ENCODE data around the gene CIPC.

Gene CIPC

DNA sequence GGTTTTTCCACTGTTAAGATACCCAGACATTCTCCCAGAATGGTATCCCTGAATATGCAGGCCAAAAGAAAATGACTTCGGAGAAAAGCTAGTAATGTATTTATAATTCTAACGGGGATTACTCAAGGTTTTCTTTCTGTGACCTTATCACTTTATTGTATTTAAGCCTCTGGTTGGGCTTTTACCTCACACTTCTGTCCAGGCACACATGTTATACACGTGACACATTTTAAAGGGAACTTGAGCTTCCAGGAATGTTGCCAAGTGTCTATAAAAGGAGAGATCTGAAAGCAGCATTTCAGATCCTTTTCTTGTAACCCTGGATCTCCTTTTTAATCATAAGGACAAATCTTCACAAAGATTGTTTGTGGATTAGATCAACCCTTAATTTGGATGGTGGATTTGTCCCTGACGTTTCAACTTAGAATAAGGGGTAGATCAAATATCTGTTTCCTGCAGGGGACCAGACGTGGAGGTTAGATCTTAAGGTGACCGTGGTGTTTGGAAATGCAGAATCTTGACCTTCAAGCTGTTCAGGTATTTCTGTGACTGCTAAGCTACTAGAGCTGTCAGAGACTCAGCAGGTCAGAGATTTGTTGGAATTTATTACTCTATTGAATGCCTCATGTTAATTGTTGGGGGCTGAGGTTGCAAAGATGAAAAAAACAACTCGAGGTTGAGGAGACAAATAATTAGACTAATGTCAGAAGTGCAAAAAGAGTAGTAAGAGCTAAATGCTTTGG, 1.5 kb downstream of the CIPC start:
- in situ Hi-C loops (cut with MboI; ENCODE audit: low sequenced_read_pairs), result no loop called here

DNA sequence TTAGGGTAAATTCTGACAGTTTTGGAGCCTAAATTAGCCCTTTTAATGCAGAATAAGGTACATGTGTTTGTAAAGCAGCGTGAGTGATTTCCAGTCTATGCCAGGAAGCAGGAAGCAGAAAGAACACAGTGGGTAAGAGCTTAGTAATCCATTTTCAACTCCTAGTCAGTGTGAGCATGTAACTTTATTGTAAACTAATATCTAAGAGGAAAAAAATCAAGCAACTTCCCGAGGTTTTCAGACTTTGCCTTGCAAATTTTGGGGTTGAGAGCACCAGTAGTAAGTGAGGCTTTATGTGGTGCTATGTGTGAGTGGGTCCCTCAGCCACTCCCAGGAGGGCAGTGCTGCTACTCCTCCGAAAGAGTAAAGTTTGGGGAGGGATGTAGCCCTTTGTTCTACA, 2.9 kb downstream of the CIPC start:
- in situ Hi-C loops (cut with MboI; ENCODE audit: low sequenced_read_pairs), result no loop called here

DNA sequence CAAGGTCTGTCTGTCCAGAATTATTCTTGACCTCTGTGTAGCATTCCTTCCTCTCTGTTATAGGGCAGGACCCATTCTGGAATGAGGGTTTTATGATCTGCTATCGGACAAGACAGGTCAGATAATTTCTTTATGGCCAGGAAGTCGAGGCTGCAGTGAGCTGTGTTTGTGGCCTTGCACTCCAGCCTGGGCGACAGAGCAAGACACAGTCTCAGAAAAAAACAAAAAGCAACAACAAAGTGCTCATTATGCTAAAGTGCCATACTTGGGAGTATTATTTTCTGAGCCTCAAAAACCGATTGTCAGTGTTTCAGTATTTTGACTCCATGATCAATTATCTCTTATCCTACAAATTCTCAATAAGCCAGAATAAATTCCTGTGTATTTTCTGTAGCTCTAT, 4.1 kb downstream of the CIPC start:
- in situ Hi-C loops (cut with MboI; ENCODE audit: low sequenced_read_pairs), result no loop called here

DNA sequence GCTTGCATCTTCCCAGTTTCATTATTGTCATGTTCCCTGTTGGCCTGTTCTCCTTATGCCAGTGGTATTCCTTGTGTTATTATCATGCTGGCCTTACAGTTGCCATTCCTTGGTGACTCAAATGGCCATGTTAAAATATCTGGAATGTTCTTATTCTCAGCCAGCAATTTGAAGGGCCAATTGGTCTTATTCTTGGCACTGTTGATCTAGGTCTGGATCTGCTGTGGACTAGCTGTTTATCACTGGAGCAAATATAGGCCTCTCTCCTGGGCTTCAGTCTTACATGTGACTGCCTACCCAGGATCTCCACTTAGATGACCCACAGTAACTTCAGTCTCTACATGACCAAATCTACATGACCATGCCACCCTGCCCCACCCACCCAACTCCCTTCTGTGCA, 5.4 kb downstream of the CIPC start:
- in situ Hi-C loops (cut with MboI; ENCODE audit: low sequenced_read_pairs), result no loop called here

DNA sequence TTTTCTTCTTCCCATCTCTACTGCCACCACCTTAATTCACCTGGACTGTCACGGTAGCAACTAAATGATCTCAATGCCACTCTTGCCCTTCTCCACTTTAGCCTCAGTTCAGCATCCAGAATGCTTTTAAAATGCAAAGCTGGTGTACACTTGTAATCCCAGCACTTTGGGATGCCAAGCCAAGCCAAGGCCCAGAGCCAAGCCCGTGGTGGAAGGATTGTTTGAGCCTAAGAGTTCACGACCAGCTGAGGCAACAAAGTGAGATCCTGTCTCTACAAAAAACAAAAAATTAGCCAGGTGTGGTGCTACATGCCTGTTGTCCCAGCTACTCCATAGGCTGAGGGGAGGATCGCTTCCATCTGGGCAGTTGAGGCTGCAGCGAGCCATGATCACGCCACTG, 5.9 kb downstream of the CIPC start:
- in situ Hi-C loops (cut with MboI; ENCODE audit: low sequenced_read_pairs), result no loop called here

DNA sequence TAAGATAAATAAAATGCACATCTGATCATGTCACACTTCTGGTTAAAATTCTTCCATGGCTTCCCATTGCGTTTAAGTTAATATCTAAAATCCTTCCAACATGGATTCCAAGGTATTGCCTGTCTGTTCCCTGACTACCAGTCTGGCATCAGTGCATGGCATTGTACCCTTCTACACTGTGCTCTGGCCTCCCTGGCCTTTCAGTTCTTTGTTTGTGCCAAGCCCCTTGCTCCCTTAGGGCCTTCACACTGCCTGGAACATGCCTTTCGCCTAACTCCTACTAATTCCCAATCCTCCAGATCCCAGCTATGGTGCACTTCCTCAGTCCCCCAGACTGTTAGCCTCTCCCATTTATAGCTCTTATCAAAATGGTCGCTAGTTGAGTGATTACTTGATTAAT, 6.3 kb downstream of the CIPC start:
- in situ Hi-C loops (cut with MboI; ENCODE audit: low sequenced_read_pairs), result no loop called here

DNA sequence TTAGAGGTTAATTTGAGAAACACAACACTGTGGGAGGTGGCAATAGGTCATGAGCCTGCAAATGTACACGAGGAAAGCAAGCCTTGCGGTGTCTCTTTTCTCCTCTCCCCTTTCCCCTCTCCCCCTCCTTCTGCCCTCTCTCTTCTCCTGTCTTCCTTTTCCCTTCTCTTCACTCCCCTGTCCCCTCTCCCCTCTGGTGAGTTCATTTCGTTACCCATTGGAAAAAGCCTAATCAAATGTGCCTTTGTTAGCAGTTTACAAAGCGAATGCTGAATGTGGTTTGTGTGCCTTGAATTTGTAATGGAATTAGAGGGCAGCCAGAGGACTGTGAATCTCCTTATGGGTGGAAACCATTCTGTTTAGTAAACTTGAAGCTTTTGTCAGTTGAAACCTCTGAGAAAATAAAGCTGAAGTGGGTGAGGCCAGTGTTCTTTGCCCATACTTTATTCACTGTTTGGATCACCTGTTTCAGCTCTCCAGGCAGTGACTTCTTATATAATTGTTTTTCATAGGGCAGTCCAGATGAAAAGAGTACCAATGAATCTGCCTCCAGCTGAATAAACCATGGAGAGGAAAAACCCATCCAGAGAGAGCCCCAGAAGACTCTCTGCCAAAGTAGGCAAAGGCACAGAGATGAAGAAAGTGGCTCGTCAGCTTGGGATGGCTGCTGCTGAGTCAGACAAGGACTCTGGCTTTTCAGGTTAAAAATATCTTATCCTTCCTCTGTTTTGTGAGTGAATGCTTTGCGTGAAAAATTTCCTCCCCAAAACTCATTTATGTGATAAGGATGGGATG, 7.3 kb downstream of the CIPC start:
- in situ Hi-C loops (cut with MboI; ENCODE audit: low sequenced_read_pairs), result no loop called here

DNA sequence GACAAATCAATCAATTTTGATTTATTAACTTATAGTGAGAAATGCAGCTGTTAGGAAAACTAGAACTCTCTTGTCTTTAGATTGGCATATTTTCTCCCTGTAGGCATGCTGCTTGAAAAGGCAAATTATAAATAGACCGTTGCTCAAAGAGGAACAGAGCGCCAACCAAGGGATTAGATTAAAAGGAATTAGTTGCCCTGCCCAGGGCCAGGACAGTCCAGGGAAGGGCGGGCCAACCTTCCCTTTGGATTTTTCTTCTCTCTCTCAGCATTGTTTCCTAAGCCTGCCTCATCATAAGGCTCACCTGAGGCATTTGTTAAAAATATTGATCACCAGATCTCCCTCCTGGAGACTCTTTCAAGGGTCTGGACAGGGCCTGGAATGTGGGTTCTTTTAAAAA, 8.6 kb downstream of the CIPC start:
- in situ Hi-C loops (cut with MboI; ENCODE audit: low sequenced_read_pairs), result no loop called here

DNA sequence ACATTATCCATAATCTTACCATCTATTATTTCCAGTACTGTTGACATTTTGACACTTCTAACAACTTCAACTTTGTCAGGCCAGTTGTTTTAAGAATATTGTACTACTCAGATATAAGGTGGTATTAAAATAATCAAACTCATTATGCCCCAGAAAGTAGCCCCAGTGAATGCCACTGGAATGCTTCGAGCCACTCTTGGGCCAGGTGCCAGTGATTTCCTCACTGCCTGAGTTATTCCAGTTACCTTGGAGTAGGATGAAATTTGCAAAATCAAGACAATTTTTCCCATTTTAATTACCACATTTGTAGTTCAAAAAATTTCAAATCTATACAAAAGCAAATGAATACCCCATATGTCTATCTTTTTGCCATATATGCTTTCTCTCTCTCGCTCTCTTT, 9.2 kb downstream of the CIPC start:
- in situ Hi-C loops (cut with MboI; ENCODE audit: low sequenced_read_pairs), result no loop called here

DNA sequence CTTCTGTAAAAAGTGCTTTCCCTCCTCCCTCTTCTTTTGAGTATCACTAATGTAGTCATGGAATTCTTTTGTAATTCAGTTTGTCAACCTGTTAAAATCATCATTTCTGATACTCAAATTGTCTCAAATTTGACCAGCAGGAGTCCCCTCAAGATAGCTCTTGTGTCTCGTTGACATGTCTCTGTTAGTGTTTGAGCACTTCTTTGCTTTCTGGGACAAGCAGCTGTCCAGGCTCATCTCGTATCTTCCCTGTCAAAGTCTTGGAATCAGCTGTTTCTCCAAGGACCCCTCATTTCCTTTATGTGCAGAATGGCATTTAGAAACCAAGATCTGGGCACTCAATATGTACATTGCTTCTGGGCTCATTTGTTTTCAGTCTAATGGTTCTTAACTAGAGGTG, 10.7 kb downstream of the CIPC start:
- in situ Hi-C loops (cut with MboI; ENCODE audit: low sequenced_read_pairs), result no loop called here

DNA sequence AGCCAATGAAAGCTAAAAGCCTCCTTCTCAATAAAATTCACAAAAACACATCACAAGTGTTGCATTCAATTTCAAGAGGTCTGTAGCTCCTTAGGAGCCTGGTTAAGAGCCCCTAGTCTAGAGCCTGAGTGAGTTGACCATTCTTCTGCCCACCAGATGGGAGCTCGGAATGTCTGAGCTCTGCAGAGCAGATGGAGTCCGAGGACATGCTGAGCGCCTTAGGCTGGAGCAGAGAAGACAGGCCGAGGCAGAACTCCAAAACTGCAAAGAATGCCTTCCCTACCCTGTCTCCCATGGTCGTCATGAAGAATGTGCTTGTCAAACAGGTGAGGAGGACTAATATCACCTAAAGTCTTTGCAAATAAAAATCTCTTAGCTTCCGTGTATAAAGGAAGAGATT, 11.6 kb downstream of the CIPC start:
- in situ Hi-C loops (cut with MboI; ENCODE audit: low sequenced_read_pairs), result no loop called here

DNA sequence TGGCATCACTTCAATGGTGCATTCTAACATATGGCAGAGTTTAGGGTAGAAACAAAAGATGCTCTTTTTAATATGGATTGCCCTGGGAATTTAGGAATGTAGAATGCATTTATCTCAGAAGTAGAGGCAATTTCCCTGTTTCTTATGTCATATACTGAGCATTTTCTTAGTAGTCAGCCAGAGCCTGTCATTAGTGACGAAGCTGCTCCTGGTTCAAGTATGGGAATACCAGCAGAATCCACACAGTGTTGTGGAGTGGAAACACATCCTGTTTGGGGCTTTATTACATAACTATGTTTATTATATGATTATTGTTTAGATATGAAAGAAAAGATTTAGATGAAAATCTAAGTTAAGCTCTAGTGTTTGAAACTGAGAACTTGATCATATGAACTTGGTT, 12.2 kb downstream of the CIPC start:
- in situ Hi-C loops (cut with MboI; ENCODE audit: low sequenced_read_pairs), result no loop called here

DNA sequence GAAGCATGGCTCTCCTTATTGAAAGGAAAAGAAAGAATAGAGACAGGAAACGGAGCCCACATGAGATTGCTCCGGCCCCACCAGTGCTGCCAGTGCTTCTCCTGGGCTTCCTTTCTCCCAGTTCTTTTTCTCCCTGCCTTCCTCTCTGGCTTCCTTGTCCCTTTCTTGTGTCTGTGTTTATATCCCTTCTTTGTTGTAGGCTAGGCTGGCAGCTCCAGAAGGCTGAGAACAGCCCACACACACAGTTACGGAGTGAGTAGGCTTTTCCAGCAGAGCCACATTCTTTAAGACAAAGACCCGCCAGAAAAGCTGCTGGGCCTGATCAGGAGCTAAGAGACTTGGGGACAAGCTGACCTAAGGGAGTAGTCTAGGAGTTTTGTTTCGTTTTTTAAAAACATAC, 13.0 kb downstream of the CIPC start:
- in situ Hi-C loops (cut with MboI; ENCODE audit: low sequenced_read_pairs), result no loop called here

DNA sequence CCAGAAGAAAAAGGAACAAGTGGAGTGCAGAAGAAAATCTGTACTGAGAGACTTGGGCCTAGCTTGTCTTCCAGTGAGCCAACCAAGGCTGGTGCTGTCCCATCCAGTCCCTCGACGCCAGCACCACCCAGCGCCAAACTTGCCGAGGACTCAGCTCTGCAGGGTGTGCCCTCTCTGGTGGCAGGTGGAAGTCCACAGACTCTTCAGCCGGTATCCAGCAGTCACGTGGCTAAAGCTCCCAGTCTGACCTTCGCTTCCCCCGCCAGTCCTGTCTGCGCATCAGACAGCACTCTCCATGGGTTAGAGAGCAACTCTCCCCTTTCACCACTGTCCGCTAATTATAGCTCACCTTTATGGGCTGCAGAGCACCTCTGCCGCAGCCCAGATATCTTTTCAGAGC, 15.6 kb downstream of the CIPC start:
- in situ Hi-C loops (cut with MboI; ENCODE audit: low sequenced_read_pairs), result no loop called here

DNA sequence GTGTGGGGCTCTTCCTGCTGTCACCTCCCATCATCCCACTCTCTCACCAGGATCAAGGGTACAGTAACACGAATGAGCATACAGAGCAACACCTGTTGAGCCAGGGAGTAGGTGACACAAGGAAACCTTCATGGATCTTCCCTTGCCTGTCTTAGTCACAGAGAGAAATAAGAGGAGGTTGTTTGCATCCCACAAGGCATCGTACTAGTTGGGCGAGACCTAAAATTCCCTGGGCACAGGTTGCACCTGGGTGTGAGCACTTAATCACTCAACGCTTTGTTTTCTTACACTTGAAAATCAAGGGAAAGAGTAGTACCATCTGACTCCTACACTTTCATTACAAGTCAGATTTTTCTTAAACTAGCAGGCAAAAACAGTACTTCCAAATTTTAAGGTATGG, 16.6 kb downstream of the CIPC start:
- in situ Hi-C loops (cut with MboI; ENCODE audit: low sequenced_read_pairs), result no loop called here

DNA sequence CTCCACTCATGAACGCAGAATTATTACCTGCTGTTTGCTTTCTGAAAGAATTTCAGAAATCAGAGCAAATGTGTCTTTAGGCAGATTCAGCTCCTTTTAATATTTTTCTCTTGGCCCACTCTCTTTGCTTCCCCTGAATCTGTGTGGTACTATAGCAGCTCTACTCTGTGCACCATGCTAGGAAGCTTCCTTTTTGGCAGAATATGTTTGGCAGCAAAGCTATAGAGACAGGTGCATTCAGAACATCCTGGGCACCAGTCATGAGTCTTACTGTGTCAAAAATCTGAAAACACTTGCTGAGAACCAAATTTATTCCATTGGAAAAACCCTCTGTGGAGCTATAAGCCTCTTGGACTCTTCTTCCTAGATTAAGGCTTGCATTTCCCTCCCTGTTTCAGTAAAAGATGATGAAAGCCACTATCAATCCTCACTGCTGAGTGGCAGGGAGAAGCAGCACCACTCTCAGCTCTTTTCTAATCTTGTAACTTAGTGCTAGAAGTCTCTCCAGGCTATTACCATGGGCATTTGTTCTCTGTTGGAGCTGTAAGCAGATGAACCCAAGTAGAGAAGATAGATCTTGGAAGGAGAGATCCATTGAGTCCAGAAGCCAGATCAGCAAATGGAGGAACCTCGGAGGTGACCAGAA, 18.2 kb downstream of the CIPC start:
- in situ Hi-C loops (cut with MboI; ENCODE audit: low sequenced_read_pairs), result no loop called here

DNA sequence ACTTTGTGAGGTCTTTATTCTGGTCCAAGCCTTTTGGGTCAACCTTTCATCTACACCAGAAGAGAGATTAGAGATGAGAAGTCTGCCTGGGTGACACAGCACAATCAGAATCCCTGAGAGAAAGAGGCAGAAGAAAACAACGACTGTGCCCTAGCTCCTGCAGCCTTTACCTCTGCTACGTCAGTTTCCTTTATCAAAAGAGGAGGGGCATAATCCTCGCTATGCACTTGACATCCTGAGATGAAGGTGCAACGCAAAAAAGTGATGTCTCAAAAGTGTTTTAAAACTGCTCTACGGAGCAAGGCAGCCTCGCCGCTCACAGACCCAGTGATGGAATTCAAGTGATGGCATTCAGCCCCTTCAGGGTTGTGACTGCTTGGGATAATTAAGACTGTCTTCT, 21.8 kb downstream of the CIPC start:
- in situ Hi-C loops (cut with MboI; ENCODE audit: low sequenced_read_pairs), result no loop called here

DNA sequence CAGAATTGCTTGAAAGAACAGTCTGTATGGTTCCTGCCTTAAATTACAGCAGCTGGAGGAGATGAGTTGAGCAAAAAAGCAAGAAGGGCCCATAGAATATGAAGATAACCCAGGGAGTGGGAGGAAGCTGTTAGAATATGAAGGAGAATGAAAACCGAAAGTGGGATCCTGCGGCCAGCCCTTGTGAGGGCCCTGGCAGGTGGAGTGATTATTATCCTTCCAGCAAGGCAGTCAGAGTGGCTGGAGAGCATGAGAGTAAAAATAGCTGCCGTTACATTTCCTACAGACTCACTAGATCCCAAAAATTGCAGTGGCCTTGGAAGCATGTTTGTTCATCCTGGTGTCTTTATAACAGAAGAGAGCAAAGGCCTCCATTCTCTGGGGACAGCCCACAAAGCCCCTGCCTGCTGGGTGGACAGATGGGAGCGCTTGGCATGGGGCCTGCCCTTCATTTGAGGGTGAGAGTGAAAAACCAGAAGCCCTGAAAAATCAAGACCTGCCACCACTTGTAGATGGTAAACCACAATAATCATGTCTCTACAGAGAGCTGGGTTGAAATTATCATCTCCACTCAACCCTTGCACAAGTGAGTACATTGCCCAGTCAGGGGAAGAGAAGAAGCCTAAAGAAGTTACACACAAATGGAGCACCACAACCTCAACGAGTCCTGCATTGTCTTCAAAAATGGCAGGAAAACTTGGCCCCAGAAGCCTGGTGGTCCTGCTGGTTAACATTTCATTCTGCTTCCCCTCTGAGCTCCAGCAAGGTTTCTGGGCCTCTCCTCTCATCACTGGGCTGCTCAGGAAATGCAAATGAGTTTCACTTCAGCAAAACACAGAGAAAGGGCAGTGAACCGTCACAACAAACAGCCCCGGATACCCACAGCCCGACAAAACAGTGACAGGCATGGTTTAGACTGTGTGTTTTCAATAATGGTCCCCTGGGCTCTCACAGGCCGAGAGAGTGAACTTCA, 23.0 kb downstream of the CIPC start:
- in situ Hi-C loops (cut with MboI; ENCODE audit: low sequenced_read_pairs), result no loop called here

DNA sequence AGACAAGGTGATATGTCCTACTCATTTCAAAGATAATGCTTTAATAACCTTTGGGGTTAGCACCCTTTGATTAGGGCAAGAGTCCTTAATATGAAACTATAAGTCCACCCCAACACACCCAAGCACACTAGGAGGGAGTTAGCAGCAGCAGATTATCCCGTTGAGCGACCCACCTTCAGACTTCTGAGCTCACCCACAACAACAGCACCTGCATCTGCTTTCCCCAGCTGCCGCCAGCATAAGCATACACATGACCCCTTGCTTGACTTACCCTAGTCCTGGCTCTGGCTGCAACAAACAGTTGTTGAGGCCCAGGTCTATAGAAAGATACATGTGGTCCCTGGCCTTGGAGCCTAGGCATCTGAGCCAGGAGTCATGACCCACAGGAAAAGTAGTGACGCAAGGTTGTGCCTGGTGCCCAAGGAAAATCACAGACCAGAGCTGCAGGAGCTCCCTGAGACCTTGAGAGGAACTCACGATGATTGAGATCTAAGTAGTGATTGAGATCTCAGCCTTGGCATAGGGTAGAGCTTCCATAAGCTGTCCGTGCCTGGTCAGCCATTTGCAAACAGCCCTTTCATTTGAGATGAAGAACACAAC, 24.6 kb downstream of the CIPC start:
- in situ Hi-C loops (cut with MboI; ENCODE audit: low sequenced_read_pairs), result no loop called here

Data from HL-60/S4 (cell line).